K562 (cell line): Measurements from ENCODE around the gene AHSG. TPM values are rescaled to one million over a fixed set of nuclear protein-coding genes. Genes with fewer than 3 reads are reported as not detected.

Experiments used
- BDP1 ChIP-seq: IDR thresholded peaks from 3 replicates; pipeline ENCODE4 v1.6.1; 2011; ENCODE audit not compliant: insufficient read length, insufficient read depth
- C11orf30 ChIP-seq: fragments of 450-650 bp; IDR thresholded peaks from 2 replicates; pipeline ENCODE4 v1.6.1; 2016; ENCODE audit warnings: low read depth, mild to moderate bottlenecking
- CAMTA2 ChIP-seq: fragments of 250-450 bp; sonication (Bioruptor Pico); conservative IDR thresholded peaks from 2 replicates; pipeline ENCODE4 v1.5.1; 2022
- FOSL1 ChIP-seq: fragments of 200-800 bp; sonication (Bioruptor generic); conservative IDR thresholded peaks from 2 replicates; pipeline ENCODE4 v1.6.1; 2016; ENCODE audit warnings: missing genetic modification characterization, missing compliant biosample characterization
- HCFC1 ChIP-seq: IDR thresholded peaks from 2 replicates; pipeline ENCODE4 v1.6.1; 2012; ENCODE audit warnings: low read depth, low read length, improper control_type of control experiment
- KDM4B ChIP-seq, 2 experiments: fragments of 450-650 bp in 1 of 2; sonication (generic) in 1 of 2; IDR thresholded peaks; 2 replicates each; pipeline ENCODE4 v1.6.1; 2016 to 2017; ENCODE audit warnings: borderline replicate concordance in 2 of 2, antibody characterized with exemption in 1 of 2, low read depth in 1 of 2, mild to moderate bottlenecking in 1 of 2
- KHSRP ChIP-seq: fragments of 450-650 bp; IDR thresholded peaks from 2 replicates; pipeline ENCODE4 v1.6.1; 2017
- MTF1 ChIP-seq: fragments of 250-450 bp; sonication (Bioruptor Pico); IDR thresholded peaks from 2 replicates; pipeline ENCODE4 v1.9.0; 2021; ENCODE audit warnings: moderate library complexity, mild to moderate bottlenecking, inconsistent platforms, borderline replicate concordance
- NFYB ChIP-seq: IDR thresholded peaks from 2 replicates; pipeline ENCODE4 v1.6.1; 2011; ENCODE audit warnings: mild to moderate bottlenecking, moderate library complexity; ENCODE audit not compliant: insufficient read length; ENCODE audit errors: extremely low read depth
- PCBP1 ChIP-seq: fragments of 200-400 bp; formaldehyde crosslinking; IDR thresholded peaks from 2 replicates; pipeline ENCODE4 v1.6.1; 2018; ENCODE audit warnings: mild to moderate bottlenecking, low read depth, low read length; ENCODE audit not compliant: poor library complexity, severe bottlenecking
- PTBP1 ChIP-seq: fragments of 200-400 bp; formaldehyde crosslinking; IDR thresholded peaks from 2 replicates; pipeline ENCODE4 v1.6.1; 2017; ENCODE audit warnings: low read depth, low read length
- STAG1 ChIP-seq: sonication (generic); formaldehyde crosslinking; IDR thresholded peaks from 2 replicates; pipeline ENCODE4 v1.5.0; 2020; ENCODE audit warnings: missing genetic modification reagents, borderline replicate concordance
- TGIF2 ChIP-seq: sonication (generic); formaldehyde crosslinking; IDR thresholded peaks from 2 replicates; pipeline ENCODE4 v1.8.1; 2022; ENCODE audit warnings: mild to moderate bottlenecking, missing genetic modification reagents, moderate library complexity
- ZBTB1 ChIP-seq: sonication (generic); formaldehyde crosslinking; IDR thresholded peaks from 2 replicates; pipeline ENCODE4 v1.8.1; 2023; ENCODE audit warnings: missing genetic modification reagents, low read depth, mild to moderate bottlenecking, borderline replicate concordance
- ZNF174 ChIP-seq: fragments of 250-450 bp; sonication (Bioruptor Pico); IDR thresholded peaks from 2 replicates; pipeline ENCODE4 v1.4.0; 2020; ENCODE audit warnings: mild to moderate bottlenecking
- ZNF586 ChIP-seq: fragments of 450-650 bp; formaldehyde crosslinking; conservative IDR thresholded peaks from 2 replicates; pipeline ENCODE4 v1.4.0; 2020; ENCODE audit warnings: mild to moderate bottlenecking, moderate library complexity
- polyA plus RNA-seq, 8 experiments: library from polyadenylated mRNA; depleted of rRNA in 4 of 8; stranded (reverse) in 5 of 8; unstranded in 3 of 8; fragments of >200 nt; fragmentation: Nextera tagmentation in 2 of 8; fragmentation: Illumina TruSeq in 1 of 8; extraction: Ambion mirVana in 2 of 8; extraction: Trizol in 1 of 8; gene quantifications; 2 replicates each; pipeline versions ENCODE4 v1.2.1 to v1.2.3, GENCODE V29; 2011 to 2014; ENCODE audit warnings: inconsistent platforms in 1 of 8, missing spikeins in 1 of 8
- total RNA-seq, 7 experiments: library from RNA; depleted of rRNA in 6 of 7; stranded (reverse); fragments of >200 nt in 6 of 7; fragmentation: Illumina TruSeq in 2 of 7; extraction: Trizol in 2 of 7; gene quantifications; 2 replicates each; pipeline versions ENCODE4 v1.2.1 to v1.2.3, GENCODE V29; 2011 to 2021; ENCODE audit warnings: low replicate concordance in 1 of 7
- TF ChIP-seq, protein P1 (sequence below): sonication (generic); formaldehyde crosslinking; IDR thresholded peaks from 2 replicates; pipeline ENCODE4 v1.8.0; 2022; ENCODE audit warnings: mild to moderate bottlenecking, missing genetic modification reagents
- TF ChIP-seq, protein P2 (sequence below): sonication (generic); formaldehyde crosslinking; IDR thresholded peaks from 2 replicates; pipeline ENCODE4 v1.9.0; 2022; ENCODE audit warnings: mild to moderate bottlenecking, missing genetic modification reagents
- TF ChIP-seq, protein P3 (sequence below), 2 experiments: fragments of 450-650 bp in 1 of 2; sonication (generic) in 1 of 2; formaldehyde crosslinking; conservative IDR thresholded peaks; 2 replicates each; pipeline versions ENCODE4 v1.4.0 to v1.8.1; 2020 to 2022; ENCODE audit warnings: mild to moderate bottlenecking in 1 of 2, missing genetic modification reagents in 1 of 2
- TF ChIP-seq, protein P4 (sequence below), 2 experiments: fragments of 450-650 bp in 1 of 2; sonication (generic) in 1 of 2; formaldehyde crosslinking in 1 of 2; IDR thresholded peaks in 1 of 2; conservative IDR thresholded peaks in 1 of 2; 2 replicates each; pipeline versions ENCODE4 v1.6.1 to v1.8.1; 2016 to 2023; ENCODE audit warnings: mild to moderate bottlenecking in 2 of 2, moderate library complexity in 2 of 2, inconsistent platforms in 1 of 2, missing genetic modification reagents in 1 of 2

AHSG gene
- total and polyA plus RNA-seq, 9 of the 15 experiments (the other 6 are each of a cell fraction or from before 2014, with no cell fraction given), result 0.69 TPM; not detected in 8

DNA sequence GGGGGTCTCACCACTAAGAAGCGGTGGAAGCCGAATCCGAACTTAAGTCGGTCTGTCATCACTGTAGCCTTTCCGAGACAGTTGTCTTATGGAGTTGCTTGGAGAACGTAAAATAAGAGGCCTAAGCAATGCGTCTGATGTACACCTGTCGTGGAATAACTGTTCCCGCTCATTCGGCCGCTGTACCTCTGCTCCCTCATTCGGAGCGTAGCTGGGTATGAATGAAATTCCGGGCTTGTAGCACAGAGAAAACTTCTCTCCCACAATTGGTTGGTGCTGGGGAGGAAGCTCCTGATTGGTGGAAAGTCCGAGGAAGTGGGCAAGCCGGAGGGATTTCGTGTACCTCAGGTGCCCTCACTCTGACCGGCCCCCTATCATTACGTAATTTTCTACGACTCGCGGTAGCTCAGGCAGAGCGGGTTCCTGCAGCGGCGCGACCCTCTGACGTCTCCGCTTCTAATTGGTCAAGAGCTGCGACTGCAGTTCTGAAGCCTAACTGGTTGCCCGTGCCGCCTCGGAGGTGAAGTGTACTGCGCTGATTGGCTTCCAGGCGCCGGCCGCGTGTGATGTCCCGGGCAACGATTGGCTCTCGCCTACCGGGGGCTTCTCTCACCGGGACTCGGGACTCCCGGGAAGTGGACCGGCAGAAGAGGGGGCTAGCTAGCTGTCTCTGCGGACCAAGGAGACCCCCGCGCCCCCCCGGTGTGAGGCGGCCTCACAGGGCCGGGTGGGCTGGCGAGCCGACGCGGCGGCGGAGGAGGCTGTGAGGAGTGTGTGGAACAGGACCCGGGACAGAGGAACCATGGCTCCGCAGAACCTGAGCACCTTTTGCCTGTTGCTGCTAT lies 42.5 kb upstream of the AHSG start, which contains the start of gene DNAJB11 (continued):
- TF ChIP-seq KHSRP (peak; percentile 83), ZNF174 (no peak), FOSL1 (tag) (peak; percentile 24), KDM4B (IDR thresholded peaks at IDR 0.05; ENCODE audit: borderline replicate concordance in 2 of 2, low read depth in 1 of 2) (no peak; a peak in 1 of 4 replicates), ZBTB1 (CRISPR knock-in tag) (no peak), C11orf30 (peak; percentile 98), HCFC1 (peak; percentile 84), NFYB (peak; percentile 72), STAG1 (CRISPR knock-in tag) (no peak), MTF1 (CRISPR knock-in tag) (no peak), ZNF586 (CRISPR knock-in tag) (no peak), PCBP1 (no peak), BDP1 (no peak), PTBP1 (no peak), CAMTA2 (no peak), TGIF2 (no peak)
- TF ChIP-seq, protein P1, sequence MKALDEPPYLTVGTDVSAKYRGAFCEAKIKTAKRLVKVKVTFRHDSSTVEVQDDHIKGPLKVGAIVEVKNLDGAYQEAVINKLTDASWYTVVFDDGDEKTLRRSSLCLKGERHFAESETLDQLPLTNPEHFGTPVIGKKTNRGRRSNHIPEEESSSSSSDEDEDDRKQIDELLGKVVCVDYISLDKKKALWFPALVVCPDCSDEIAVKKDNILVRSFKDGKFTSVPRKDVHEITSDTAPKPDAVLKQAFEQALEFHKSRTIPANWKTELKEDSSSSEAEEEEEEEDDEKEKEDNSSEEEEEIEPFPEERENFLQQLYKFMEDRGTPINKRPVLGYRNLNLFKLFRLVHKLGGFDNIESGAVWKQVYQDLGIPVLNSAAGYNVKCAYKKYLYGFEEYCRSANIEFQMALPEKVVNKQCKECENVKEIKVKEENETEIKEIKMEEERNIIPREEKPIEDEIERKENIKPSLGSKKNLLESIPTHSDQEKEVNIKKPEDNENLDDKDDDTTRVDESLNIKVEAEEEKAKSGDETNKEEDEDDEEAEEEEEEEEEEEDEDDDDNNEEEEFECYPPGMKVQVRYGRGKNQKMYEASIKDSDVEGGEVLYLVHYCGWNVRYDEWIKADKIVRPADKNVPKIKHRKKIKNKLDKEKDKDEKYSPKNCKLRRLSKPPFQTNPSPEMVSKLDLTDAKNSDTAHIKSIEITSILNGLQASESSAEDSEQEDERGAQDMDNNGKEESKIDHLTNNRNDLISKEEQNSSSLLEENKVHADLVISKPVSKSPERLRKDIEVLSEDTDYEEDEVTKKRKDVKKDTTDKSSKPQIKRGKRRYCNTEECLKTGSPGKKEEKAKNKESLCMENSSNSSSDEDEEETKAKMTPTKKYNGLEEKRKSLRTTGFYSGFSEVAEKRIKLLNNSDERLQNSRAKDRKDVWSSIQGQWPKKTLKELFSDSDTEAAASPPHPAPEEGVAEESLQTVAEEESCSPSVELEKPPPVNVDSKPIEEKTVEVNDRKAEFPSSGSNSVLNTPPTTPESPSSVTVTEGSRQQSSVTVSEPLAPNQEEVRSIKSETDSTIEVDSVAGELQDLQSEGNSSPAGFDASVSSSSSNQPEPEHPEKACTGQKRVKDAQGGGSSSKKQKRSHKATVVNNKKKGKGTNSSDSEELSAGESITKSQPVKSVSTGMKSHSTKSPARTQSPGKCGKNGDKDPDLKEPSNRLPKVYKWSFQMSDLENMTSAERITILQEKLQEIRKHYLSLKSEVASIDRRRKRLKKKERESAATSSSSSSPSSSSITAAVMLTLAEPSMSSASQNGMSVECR (CRISPR knock-in tag), result peak; percentile 77; the same call in 1 of the 2 replicates
- TF ChIP-seq, protein P2, sequence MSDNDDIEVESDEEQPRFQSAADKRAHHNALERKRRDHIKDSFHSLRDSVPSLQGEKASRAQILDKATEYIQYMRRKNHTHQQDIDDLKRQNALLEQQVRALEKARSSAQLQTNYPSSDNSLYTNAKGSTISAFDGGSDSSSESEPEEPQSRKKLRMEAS (CRISPR knock-in tag), result peak; percentile 41
- TF ChIP-seq, protein P3, sequence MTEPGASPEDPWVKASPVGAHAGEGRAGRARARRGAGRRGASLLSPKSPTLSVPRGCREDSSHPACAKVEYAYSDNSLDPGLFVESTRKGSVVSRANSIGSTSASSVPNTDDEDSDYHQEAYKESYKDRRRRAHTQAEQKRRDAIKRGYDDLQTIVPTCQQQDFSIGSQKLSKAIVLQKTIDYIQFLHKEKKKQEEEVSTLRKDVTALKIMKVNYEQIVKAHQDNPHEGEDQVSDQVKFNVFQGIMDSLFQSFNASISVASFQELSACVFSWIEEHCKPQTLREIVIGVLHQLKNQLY (CRISPR knock-in tag; conservative IDR thresholded peaks at IDR 0.05), result no peak
- TF ChIP-seq, protein P4, sequence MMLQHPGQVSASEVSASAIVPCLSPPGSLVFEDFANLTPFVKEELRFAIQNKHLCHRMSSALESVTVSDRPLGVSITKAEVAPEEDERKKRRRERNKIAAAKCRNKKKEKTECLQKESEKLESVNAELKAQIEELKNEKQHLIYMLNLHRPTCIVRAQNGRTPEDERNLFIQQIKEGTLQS (IDR thresholded peaks at IDR 0.05), result peak; percentile 82
- TF ChIP-seq, protein P4 (CRISPR knock-in tag; conservative IDR thresholded peaks at IDR 0.05), result 0 out of 2 replicates have a peak, but pooled peaks have one; percentile 11
